HUDEP-2 (cell line): ENCODE measurements around the gene AKNA.
"Not testable (repeated sequence)": the region's sequence is repeated elsewhere in the genome, so short reads cannot be mapped to it uniquely, and the experiment has no call there.

Experiments used
- DNase-seq, 76 experiments: peaks; one replicate each; lab custom pipeline; 2025; ENCODE audit not compliant: unreplicated experiment in 76 of 76; lab: John Stamatoyannopoulos, UW

The AKNA gene

GRCh38 chr9:114328357-114328820, 59.4 kb downstream of the AKNA start:
- not testable (repeated sequence) for DNase-seq

DNA sequence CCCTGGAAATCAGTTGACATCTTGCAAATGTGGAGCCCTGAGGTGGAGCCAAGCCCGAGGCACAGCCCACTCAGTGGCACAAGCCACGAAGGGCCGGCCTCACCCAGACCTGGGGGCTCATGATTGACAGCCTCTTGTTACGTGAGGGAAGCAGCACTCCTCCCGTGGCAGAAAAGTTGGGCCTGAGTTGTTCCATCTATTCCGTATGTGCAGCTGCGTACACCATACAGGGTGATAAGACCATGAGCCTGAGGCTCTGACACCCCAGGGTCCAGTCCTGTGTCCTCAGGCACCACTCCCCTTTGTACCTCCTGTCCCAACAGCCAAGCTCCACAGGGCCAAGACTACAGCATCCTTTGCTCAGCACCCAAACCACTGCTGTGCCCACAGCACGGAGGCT, 60.0 kb downstream of the AKNA start:
- DNase-seq = no peak

DNA sequence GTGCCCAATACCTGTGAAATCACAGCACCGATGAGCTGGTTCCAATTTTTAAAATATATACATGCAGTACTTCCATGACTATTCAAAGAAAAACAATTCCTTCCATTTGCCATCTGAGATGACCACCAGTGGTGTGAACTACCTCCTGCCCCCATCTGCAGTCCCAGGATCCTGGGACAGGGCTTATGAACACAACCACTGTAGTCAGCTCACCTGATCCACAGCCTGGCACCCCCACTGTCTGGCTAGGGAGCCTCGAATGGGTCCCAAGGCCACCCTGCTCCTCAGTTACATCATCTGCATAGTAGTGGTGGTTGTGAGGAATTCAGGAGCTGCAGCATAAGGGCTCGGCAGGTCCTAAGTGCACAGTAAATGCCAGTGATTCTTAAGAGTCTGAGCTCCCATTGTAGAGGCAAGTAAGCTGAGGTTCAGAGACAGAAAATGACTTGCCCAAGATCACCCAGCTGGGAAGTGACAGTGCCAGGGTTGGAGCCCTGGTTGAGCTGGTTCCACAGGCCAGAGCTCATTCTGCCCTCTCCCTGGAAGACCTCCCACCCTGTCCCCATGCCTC, 62.0 kb downstream of the AKNA start:
- DNase-seq = not testable (repeated sequence)

GRCh38 chr9:114324965-114325364, 62.8 kb downstream of the AKNA start:
- not testable (repeated sequence) for DNase-seq

DNA sequence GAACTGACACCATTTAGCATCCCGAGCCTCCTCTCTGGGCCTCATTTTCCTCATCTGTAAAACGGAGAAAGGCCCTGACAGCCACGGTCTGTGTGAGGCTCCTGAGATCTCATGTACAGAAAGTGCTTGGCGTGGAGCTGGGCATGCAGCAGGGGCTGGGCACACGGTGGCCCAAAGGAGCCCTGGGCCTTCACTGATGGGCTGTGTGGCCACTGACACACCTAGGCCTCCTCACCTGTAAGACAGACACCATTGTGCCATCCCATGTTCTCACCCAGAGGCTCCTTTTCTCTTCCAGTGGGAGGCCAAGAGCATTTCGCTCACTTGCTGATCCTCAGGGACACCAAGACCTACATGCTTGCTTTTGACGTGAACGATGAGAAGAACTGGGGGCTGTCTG, 63.3 kb downstream of the AKNA start:
- no peak for DNase-seq

DNA sequence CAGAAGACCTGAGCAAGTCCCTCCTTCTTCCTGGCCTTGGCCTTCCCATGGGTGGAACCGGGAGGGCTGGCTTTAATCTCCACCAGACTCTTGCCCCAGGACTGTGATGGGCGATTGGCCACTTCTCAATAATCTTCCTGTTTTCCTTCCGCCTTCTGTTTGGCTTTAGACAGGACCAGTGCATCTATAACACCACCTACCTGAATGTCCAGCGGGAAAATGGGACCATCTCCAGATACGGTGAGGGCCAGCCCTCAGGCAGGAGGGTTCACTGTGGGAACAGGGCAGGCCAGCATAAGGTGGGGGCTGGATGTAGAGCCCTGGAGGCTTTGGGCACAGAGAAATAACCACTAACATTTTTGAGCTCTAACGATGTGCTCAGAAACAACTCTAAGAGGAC, 63.9 kb downstream of the AKNA start:
- DNase-seq = not testable (repeated sequence)

- not testable (repeated sequence) for DNase-seq
Observed at GRCh38 chr9:114322831-114323531, 64.8 kb downstream of the AKNA start, which contains the start of gene ORM1. ORM1 (plus strand) TSS chr9:114323098; CDS start chr9:114323134, 36 bp downstream.

DNA sequence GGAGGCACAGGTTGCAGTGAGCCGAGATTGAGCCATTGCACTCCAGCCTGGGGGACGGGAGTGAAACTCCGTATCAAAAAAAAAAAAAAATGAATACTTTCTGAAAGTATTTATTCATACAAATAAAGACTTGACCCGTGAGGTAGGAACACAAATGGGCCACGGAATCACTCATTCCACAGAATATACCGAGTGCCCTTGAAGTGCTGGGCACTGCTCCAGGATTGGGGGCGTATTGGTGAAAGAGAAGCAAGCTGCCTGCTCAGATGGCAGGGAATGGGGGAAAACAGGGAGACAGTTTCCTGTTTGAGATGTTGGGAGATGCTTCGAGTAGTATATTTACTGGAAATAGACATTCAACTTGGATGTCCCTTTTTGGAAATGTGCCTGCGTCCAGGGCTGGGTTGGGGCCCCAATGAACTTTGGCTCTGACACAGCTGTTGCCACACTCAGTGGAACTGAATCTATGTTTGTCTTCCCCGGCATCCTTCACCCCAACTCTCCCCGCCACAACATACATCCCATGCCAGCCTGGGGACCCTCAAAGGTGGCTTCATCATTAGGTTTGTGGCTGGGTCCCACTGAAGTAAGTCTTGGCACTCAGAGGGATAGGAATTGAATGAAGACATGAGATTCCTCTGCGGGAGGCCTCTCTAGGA, 65.5 kb downstream of the AKNA start:
- not testable (repeated sequence) for DNase-seq

GRCh38 chr9:114321759-114322158, 66.0 kb downstream of the AKNA start:
- DNase-seq = no peak

DNA sequence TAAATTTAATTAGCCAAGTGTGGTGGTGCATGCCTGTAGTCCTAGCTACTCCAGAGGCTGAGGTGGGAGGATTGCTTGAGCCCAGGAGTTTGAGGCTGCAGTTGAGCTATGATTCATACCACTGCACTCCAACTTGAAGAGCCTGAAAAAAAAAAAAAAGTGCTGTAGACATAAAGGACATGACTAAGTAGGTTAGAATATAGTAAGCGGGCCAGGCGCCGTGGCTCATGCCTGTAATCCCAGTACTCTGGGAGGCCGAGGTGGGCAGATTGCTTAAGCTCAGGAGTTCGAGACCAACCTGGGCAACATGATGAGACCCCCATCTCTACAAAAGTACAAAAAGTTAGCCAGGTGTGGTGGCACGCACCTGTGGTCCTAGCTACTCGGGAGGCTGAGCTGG, 67.1 kb downstream of the AKNA start:
- not testable (repeated sequence) for DNase-seq

- DNase-seq = no peak
Observed at GRCh38 chr9:114319147-114319546, 68.6 kb downstream of the AKNA start.

GRCh38 chr9:114318416-114318815, 69.4 kb downstream of the AKNA start:
- DNase-seq = no peak

- DNase-seq = no peak
Observed at GRCh38 chr9:114317665-114318357, 70.0 kb downstream of the AKNA start.

DNA sequence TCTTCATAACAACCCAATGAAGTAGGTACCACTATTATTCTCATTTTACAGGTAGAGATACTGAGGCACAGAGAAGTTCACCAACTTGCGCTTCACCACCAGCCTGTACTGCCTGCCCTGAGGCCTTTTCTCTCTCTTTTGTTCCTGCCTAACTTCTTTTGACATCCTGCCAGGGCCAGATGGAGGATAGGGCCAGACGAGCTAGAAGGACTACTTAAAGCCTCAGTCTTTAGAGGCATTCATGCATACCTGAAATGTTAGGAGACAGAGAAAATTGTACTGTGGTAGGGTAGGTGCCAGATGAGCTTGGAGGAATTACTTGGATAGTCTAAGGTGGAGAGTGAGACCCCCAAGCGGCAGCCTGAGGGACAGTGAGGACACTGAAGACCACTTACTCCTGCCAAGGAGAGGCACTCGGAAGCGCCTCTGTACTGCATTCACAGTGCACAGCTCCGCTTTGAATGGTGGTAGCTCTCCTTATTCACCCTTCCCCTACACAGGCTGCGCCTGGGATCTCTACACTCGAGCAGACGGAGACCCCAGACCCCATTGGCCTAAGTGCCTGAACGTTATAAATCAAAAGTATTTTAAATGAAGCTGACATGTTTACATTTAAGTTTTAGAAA, 71.1 kb downstream of the AKNA start:
- no peak for DNase-seq

- DNase-seq = no peak
Observed at GRCh38 chr9:114315723-114316363, 71.9 kb downstream of the AKNA start.

GRCh38 chr9:114314881-114315722, 72.7 kb downstream of the AKNA start:
- DNase-seq = no peak

- DNase-seq = no peak
Observed at GRCh38 chr9:114314256-114314867, 73.4 kb downstream of the AKNA start.

- no peak for DNase-seq
Observed at GRCh38 chr9:114313186-114313585, 74.6 kb downstream of the AKNA start.

DNA sequence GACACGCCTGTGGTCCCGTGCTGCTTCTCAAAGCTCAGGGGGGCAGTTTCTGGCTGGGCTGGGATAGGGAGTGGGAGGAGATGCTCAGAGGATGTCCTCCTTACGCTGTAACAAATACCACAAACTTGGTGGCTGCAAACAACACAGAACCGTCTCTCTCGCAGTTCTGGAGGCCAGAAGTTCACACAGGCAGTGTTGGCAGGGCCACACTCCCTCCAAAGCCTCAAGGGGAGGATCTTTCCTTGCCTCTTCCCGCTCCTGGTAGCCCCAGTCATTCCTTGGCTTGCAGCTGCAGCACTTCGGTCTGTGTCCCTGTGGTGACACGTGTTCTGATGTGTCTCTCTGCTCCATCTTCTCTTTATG, 75.3 kb downstream of the AKNA start:
- no peak for DNase-seq
